ENCODE measurements around the gene ZFX.
"Not testable (repeated sequence)": the region's sequence is repeated elsewhere in the genome, so short reads cannot be mapped to it uniquely, and the experiment has no call there.

The ZFX gene

DNA sequence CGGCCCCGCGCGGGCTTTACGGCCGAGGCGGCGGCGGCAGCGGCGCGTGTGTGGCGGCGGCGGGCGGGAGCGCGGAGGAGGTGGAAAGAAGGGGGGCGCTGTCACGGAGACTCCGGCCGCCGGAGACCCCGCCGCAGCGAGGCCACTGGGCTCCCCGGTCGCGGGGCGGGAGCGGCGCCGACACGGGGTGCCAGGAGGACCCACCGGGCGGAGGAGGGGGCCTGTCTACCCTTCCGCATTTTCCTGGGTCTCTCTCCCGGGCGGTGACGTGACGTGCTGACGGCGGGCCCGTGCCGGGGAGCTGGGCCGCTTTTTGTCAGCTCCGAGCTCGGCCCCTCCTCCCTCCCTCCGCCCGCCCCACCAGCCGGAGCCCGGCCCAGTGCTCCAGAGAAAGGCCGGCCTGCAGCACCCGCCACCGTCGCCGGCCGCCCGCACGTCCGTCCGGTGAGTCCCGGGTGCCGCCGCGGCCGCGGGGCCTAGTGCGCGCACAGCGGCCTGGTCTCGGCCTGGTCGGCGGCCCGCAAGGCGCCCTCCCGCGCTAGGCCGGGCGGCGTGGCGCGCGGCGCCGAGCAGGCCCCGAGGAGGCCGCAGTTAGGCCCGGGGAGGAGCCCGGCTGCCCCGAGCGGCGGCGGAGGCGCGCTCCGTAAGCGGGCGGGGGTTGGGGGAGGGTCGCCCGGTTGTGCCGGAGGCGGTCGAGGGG, at the start of gene ZFX:
TSS of gene ZFX (plus strand) at position 379 of the 700 bp plus-strand sequence. CDS start 23,014 bp downstream, outside the sequence.
- DNase-seq, result peak; percentile 79 to 86

GRCh38 chrX:24100713-24101112, 48.8 kb upstream of the ZFX start:
- no peak for DNase-seq

- DNase-seq, result no peak
Measured at GRCh38 chrX:24110069-24110468, 39.5 kb upstream of the ZFX start.

DNA sequence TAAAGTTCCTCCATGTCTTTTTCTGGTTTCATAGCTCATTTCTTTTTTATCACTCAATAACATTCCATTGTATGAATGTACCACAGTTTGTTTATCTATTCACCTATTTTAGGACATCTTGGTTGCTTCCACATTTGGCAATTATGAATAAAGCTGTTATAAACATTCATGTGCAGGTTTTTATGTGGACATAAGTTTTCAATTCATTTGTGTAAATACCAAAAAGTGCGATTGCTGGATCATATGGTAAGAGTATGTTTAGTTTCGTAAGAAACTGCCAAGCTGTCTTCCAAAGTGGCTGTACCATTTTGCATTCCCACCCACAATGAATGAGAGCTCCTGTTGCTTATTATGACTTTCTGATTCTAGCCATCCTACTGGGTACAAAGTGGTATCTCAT, 36.3 kb upstream of the ZFX start:
- DNase-seq, result no peak

DNA sequence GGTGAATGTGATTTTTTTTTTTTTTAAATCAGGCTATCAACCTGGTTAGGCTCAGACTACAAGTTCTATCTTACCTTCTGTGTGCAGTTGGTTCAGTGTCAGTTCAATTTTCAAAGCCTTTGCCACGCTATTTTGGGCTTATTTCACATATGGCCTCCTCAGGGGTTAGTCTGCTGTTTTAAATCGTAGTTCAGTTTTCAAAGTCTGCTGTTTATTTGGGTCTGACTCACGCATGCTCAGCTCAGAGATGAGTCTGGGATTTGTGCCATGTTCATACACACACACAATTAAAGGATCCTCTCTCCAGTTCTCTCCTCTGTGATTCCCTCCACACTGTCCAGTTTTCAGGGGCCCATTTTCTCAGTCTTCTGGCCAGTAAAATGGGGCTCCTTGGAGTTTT, 32.3 kb upstream of the ZFX start:
- no peak for DNase-seq

DNA sequence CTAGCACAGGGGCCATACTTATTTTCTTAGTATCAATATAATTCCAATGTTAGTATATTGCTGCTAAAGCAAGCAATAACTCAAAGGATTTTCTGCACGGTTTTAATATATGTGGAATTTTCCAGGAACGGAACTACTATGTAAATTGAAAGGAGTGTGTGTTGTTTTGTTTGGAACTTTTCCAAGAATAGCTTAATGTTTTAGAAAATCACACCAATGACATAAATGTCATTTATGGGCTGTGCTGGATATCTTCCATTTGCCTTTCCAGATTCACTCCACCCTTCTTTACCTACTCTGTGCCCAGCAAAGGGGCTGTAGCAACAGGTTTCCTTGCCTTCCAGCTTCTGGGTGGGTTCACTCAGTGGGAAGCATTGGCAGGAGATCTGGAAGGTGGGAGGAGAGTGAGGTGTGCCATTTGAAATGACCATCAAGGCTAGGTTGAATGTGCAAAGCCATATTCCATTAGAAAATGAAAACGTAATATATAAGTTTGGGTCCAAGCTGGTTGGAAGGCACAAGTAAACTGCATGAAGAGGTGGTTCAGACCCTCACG, 25.2 kb upstream of the ZFX start:
- DNase-seq, result no peak

GRCh38 chrX:24125028-24125612, 24.4 kb upstream of the ZFX start:
- DNase-seq, result no peak

DNA sequence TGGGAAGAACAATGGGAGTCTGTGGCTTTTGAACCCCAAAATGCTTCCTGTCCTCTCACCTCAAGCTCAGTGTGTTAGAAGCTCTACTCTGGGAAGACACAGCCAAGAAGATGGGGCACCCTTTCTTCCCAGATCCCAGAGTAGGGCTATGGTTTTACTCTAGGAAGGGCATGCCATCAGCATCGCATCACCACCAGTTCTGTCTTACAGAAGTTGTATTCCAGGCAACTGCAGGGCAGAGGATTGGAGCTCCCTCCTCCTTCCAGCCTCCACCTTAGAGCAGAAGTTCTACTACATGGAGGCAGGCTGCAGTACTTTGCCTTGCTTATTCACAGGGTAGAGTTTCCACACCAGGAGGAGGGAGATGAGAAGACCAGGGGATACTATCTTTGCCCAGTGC, 18.1 kb upstream of the ZFX start:
- DNase-seq, result no peak

DNA sequence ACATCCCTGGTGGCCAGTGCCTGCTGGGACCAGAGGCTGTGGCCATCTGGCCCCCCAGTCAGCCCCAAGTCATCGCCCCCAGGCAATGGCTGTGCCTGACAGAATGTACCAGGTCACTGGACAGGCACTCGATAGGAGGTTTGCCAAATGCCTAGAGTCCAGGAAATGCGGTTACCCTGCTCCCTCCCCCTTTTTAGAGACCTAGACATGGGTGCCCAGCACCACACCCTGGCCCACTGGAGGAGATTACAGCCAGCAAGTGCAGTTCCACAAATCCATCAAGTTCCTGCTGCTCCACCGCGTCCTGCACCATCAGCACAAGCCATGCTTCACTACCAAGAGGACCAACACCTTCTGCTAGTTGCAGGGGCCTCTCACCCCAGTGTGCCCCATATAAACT, 16.2 kb upstream of the ZFX start:
- no peak for DNase-seq

DNA sequence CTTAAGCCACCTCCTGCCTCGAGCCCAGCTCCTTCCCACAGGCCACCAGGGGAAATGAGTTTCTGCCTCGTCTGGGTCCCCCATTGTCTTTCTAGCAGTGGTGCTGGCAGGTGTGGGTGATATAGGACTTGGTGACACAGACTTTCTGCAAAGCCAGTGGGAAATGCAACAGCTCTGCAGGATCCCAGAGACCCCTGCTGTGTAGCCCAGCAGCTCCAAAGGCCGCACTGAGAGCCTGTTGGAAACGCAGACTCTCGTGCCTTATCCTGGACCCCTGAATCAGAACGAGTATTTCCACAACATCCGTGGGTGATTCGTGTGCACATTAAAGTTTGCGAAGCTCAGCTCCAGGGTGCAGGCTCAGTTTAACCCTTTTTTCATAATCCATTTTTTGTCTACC, 13.8 kb upstream of the ZFX start:
- not testable (repeated sequence) for DNase-seq

DNA sequence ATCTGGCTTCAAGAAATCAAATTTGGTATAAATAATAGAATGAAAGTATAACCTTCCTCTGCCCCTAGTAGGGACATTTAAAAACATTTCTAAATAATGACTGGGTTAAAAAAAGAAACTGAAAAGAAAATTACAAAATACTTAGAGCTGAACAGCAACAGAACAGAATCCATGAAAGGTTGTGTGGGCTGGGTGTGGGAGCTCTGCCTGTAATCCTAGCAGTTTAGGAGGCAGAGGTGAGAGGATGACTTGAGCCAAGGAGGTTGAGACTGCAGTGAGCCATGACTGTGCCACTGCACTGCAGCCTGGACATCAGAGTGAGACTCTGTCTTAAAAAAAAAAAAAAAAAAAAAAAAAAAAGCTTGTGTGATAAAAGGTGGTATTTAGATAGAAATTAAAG, 12.3 kb upstream of the ZFX start:
- DNase-seq, result no peak

DNA sequence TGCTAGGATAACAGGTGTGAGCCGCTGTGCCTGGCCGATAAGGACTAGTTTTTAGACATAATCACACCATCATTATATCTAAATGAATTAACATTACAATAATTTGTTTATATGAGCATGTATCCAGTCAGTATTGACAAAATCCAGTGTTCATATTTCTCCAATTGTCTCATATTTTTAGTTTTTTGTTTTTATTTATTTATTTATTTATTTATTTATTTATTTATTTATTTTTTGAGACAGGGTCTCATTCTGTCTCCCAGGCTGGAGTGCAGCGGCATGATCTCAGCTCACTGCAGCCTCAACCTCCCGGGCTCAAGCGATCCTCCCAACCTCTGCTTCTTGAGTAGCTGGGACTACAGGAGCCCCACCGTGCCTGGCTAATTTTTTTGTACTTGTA, 5.5 kb upstream of the ZFX start:
- DNase-seq, result not testable (repeated sequence)

GRCh38 chrX:24144528-24144927, 5.0 kb upstream of the ZFX start:
- DNase-seq, result no peak

- DNase-seq, result no peak
Measured at GRCh38 chrX:24145303-24146186, 4.0 kb upstream of the ZFX start.

DNA sequence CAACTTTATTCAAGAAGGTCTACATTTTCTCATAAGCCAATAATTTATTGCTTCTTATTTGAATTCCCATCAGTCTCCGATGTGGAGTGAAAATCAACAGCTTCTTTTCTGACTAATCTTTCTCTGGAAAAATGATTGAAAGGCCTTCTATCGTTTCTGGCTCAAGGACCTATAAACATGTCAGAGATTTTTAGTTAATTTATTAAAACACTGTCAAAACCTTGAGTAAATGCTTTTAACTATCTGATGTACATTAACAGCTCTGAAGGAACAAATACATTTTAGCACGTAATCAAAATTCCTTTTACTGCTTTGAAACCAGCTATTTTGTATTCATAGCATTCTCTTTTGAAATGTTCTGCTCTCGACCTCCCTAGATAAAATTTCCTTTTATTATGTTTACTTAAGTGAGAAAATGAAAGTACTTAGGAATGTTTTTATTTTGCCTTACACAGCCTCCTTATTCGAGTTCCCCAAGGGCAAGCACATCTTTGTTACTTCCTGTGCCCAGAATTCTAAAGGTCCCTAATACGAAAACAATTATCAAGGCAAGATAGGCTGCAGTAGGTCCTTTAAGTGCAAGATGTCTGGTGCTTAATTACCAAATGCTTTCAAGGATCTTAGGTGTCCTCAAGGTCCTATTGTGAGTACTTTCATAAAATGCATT, 3.1 kb upstream of the ZFX start:
- DNase-seq, result no peak

DNA sequence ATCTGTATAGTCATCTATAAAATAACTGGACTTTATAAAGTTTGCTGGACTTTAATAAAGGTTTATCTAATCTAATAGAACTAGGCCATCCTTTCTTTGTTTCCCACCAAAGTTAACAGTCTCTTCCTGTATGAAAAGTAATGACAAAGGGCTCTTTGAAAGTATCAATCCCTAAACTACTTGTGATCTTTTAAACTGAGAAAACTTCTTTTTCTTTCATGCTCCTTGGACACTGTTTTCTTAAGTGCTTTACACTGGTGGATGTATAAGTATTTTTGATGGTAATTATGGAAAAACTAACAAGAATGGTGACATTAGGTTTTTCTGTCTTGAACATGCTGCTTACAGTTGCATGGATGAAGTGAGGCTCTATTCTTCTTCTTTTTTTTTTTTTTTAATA, 2.4 kb upstream of the ZFX start:
- no peak for DNase-seq

GRCh38 chrX:24148121-24148520, 1.4 kb upstream of the ZFX start:
- DNase-seq, result no peak

DNA sequence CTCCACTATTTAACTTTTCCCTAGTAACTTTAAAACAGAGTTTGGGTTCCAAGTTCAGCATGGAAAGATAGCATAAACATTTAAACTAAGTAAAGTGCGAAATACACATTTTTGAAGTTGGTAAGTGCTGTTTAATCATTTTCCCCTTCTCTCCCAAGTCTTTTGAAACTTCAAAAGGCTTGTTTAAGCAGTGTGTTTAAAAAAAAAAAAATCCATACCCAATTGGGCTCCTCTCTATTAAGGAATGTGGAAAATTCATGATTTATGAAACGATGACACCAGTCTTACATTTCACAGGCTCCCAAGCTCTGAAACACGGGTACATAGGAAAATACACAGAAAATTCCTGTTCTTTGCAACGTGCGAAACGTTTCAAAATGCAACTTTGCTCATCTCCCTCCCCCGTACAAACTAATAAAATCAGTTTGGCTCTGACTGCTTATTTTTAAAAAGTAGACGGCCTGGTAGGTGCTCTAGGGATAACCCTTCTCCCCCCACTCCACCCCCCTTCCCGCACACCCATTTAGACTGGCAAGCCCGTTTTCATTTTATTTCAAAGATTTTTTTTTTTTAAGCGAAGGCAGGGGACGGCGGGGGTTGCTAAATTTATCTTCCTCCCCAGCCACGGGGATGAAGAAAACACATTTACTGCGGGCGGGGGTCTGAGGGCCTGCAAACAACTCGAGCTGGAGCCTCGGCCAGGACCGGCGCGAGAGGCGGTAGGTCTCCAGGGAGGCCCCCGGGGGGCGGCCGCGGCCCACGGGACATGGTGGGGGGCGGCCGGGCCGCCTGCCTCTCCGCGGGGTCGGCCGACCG, 786 bp upstream of the ZFX start:
- peak in 1 of 2 experiments; percentile 59 for DNase-seq

DNA sequence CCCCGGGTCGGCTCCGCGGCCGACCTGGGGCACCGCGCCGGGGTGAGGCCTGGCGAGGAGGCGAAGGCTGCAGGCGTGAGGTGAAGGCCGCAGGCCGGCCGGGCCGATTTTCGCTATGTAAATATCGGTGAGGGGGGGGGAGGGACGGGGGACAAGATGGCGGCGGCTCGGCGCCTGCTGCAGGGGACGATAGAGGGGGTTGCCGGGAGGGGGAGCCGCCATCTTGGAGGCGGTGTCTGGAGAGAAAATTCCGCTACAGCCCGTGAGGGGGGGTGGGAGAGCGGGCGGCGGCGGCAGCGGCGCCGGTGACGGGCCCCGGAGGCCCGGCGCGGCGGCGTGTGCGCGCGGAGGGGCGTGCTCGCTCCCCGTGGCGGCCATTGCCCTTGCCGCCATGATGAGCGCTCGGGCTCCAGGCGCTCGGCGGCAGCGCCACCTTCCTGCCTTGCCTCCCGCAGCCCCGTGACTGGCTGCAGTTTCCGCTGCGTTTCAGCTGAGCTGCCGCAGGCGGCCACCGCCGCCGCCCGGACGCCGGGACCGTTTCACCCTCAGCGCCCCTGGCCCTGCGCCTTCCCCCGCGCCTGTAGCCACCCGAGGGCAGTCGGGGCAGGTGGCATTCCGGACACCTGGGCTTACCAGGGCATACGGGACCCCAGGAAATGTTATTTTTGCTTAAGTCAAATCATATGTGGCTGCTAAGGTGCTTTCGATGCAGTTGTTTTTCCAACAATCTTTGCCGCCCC, 692 bp downstream of the ZFX start:
- peak; percentile 86 to 93 for DNase-seq

GRCh38 chrX:24150898-24151297, 1.4 kb downstream of the ZFX start:
- DNase-seq, result no peak

GRCh38 chrX:24151513-24151912, 2.0 kb downstream of the ZFX start:
- DNase-seq, result no peak

Data from activated T-cell treated with anti-CD3 and anti-CD28 coated beads, Interleukin-2, amount 50 U/mL, for 48 hours (primary cell).